ENCODE data around the gene TMEFF1.

The TMEFF1 gene

GRCh38 chr9:100447041-100447440 lies 25.9 kb upstream of the TMEFF1 start:
- no peak for DNase-seq (ENCODE audit: low spot score)

GRCh38 chr9:100448266-100448665 lies 24.7 kb upstream of the TMEFF1 start:
- DNase-seq (ENCODE audit: low spot score) = no peak

GRCh38 chr9:100449420-100449819 lies 23.5 kb upstream of the TMEFF1 start:
- DNase-seq (ENCODE audit: low spot score) = no peak

GRCh38 chr9:100452894-100453293 lies 20.1 kb upstream of the TMEFF1 start:
- no peak for DNase-seq (ENCODE audit: low spot score)

- peak; percentile 32 for DNase-seq (ENCODE audit: low spot score)
Measured at GRCh38 chr9:100455470-100455869, 17.5 kb upstream of the TMEFF1 start.

GRCh38 chr9:100457517-100457916 lies 15.4 kb upstream of the TMEFF1 start:
- no peak for DNase-seq (ENCODE audit: low spot score)

GRCh38 chr9:100459963-100460362 lies 13.0 kb upstream of the TMEFF1 start:
- DNase-seq (ENCODE audit: low spot score) = no peak

GRCh38 chr9:100465274-100465673 lies 7.7 kb upstream of the TMEFF1 start:
- no peak for DNase-seq (ENCODE audit: low spot score)

GRCh38 chr9:100465761-100466160 lies 7.2 kb upstream of the TMEFF1 start:
- no peak for DNase-seq (ENCODE audit: low spot score)

GRCh38 chr9:100466171-100466828 lies 6.6 kb upstream of the TMEFF1 start:
- DNase-seq (ENCODE audit: low spot score) = no peak

- no peak for DNase-seq (ENCODE audit: low spot score)
Measured at GRCh38 chr9:100466829-100467221, 6.1 kb upstream of the TMEFF1 start.

GRCh38 chr9:100468041-100468440 lies 4.9 kb upstream of the TMEFF1 start:
- no peak for DNase-seq (ENCODE audit: low spot score)

- no peak for DNase-seq (ENCODE audit: low spot score)
Measured at GRCh38 chr9:100472268-100472667, 681 bp upstream of the TMEFF1 start.

GRCh38 chr9:100473276-100474081 lies 530 bp downstream of the TMEFF1 start:
- peak; percentile 49 for DNase-seq (ENCODE audit: low spot score)

GRCh38 chr9:100474082-100474923 lies 1.4 kb downstream of the TMEFF1 start:
- DNase-seq (ENCODE audit: low spot score) = no peak

GRCh38 chr9:100474924-100475276 lies 2.0 kb downstream of the TMEFF1 start:
- no peak for DNase-seq (ENCODE audit: low spot score)

GRCh38 chr9:100477241-100477640 lies 4.3 kb downstream of the TMEFF1 start:
- no peak for DNase-seq (ENCODE audit: low spot score)

- no peak for DNase-seq (ENCODE audit: low spot score)
Measured at GRCh38 chr9:100478192-100478591, 5.2 kb downstream of the TMEFF1 start.

- DNase-seq (ENCODE audit: low spot score) = no peak
Measured at GRCh38 chr9:100479820-100480219, 6.9 kb downstream of the TMEFF1 start.

GRCh38 chr9:100485196-100485595 lies 12.2 kb downstream of the TMEFF1 start:
- DNase-seq (ENCODE audit: low spot score) = no peak

GRCh38 chr9:100486479-100487176 lies 13.7 kb downstream of the TMEFF1 start:
- no peak for DNase-seq (ENCODE audit: low spot score)

GRCh38 chr9:100488177-100488576 lies 15.2 kb downstream of the TMEFF1 start:
- no peak for DNase-seq (ENCODE audit: low spot score)

Measured in AG08395 (cell line).